Tibial nerve (tissue), 3 donors: Measurements from ENCODE around the gene CCR5AS.

Source experiments
- CTCF ChIP-seq, 5 experiments: fragments of 200-600 bp in 3 of 5; fragments of 450-650 bp in 2 of 5; sonication (generic) in 3 of 5; IDR thresholded peaks; one replicate each; pipeline ENCODE4 v1.5.1; 2016 to 2019; ENCODE audit warnings: antibody characterized with exemption in 5 of 5, mild to moderate bottlenecking in 3 of 5, moderate library complexity in 2 of 5
- POLR2A ChIP-seq, 2 donors: fragments of 450-650 bp; IDR thresholded peaks; one replicate each; pipeline ENCODE4 v1.6.1; 2017; ENCODE audit warnings: antibody characterized with exemption in 2 of 2, mild to moderate bottlenecking in 2 of 2, moderate library complexity in 2 of 2

GRCh38 chr3:46440531-46441294, 33.8 kb upstream of the CCR5AS start:
- TF ChIP-seq CTCF (IDR thresholded peaks at IDR 0.05): no peak
- TF ChIP-seq POLR2A (IDR thresholded peaks at IDR 0.05): no peak
